Measurements from ENCODE around the gene JAG2.

Gene JAG2

DNA sequence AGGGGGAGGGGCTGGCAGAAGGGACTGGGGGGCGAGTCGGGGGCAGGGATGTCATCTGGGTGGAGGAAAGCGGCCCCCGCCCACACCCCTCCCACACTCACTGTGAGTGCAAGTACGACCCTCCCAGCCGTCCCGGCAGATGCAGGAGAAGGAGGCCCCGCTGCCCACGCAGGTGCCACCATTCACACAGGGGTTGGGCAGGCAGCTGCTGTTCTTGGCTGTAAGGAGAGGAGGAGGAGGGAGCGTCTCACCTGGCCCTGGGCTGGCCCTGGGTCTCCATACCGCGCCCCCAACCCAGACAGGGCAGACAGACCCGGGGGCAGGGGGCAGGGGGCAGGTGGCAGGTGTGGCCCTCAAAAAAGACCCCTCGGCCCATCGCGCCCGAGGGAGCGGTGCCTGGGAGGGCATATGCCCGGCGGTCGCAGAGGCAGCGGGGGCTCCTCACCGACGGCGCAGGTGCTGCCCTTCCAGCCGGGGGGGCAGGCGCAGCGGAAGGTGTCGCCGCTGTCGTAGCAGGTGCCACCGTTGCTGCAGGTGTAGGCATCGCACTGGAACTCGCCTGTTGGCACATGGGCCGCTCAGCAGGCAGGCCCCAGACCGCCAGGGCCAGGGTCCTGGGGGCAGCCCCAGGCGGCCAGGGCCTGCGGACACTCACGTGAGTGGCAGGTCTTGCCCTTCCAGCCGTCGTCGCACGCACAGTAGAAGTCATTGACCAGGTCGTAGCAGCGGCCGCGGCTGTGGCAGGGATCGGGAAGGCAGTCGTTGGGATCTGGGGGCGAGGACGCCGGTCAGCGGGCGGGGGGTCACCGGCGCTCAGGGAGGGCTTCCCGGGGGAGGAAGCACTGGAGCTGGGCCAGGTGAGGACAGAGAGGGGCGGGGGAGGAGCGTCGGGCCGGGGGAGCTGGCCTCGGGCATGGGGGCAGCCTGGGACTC lies 20.6 kb downstream of the JAG2 start:
- TF ChIP-seq, protein P1, sequence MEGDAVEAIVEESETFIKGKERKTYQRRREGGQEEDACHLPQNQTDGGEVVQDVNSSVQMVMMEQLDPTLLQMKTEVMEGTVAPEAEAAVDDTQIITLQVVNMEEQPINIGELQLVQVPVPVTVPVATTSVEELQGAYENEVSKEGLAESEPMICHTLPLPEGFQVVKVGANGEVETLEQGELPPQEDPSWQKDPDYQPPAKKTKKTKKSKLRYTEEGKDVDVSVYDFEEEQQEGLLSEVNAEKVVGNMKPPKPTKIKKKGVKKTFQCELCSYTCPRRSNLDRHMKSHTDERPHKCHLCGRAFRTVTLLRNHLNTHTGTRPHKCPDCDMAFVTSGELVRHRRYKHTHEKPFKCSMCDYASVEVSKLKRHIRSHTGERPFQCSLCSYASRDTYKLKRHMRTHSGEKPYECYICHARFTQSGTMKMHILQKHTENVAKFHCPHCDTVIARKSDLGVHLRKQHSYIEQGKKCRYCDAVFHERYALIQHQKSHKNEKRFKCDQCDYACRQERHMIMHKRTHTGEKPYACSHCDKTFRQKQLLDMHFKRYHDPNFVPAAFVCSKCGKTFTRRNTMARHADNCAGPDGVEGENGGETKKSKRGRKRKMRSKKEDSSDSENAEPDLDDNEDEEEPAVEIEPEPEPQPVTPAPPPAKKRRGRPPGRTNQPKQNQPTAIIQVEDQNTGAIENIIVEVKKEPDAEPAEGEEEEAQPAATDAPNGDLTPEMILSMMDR (conservative IDR thresholded peaks at IDR 0.05; ENCODE audit: low read depth), result no peak
- ChIA-PET CTCF (interaction anchor here (0.6 kb wide), 1 partner anchor 9 kb away, joined by 3 read pairs; no protein-coding TSS in a partner anchor), POLR2A (ENCODE audit: low non-redundant PET) (no interaction called here)
- DNase-seq (ENCODE audit: low spot score), result no peak
- H3K27ac ChIP-seq, result no peak overlapping the region

DNA sequence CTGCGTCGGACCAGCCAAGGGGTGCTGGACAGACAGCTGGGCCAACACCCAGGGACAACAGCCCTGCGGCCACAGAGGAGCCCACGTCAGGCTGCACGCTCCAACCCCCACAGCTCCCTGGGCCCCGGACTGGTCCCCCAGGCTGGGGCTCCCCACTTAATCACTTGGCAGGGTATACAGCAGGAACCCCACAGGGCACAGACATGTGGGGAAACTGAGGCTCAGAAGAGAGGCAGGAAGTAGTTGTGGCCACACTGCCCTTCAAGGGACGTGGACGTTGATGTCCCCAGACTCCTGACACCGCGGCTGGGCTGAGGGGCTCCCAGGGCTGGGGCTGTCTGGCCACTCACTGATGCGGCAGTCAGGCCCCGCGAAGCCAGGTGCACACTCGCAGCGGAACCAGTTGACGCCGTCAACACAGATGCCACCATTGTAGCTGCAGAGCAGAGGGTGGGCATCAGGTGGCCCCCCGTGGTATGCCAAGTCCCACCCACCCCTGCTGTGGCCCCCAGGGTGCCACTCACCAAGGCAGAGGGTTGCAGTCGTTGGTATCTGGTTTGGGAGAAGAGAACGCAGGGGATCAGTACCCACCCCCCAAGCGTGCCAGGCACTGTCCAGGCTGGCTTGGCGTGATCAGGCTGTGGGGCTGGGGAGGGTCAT lies 21.5 kb downstream of the JAG2 start:
- POLR2A ChIA-PET (ENCODE audit: low non-redundant PET), result no interaction called here
- CTCF ChIA-PET, result no interaction called here
- DNase-seq (ENCODE audit: low spot score), result no peak
- TF ChIP-seq, protein P1 (conservative IDR thresholded peaks at IDR 0.05; ENCODE audit: low read depth), result no peak
- no peak overlapping the region; the same call in 1 of the 2 replicates for H3K27ac ChIP-seq

DNA sequence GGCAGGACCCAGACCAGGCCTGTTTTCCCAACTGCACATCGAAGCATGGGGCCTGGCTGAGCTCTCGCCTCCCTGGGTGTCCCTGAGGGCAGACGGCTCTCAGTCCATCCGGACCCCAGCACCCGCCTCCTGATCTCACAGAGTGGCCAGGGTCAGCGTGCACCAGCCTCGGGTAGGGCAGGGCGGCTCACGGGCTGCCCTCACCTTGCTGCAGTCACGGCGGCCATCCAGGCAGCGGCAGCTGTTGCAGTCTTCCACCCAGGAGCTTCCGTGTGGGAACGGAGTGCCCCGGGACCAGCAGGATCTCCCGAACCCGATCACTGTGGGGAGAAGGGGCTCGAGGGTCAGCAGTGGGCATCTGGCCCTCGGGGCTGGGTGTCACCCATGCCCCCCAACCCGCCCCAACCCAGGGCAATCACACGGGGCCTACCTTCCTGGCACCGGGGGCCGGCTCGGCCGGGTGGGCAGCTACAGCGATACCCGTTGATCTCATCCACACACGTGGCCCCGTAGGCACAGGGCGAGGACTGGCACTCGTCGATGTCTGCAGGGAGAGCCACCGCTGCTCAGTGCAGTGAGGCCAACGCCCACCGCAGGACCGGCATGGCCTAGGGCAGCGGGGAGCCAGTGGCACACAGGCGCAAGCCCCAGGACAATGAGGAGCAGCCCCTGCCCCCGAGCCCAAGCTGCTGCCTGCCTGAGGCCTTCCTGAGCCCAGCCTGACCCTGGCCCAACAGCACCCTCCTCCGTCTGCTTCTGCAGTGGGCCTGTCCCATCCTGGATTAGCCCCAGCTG lies 22.2 kb downstream of the JAG2 start:
- no peak for DNase-seq (ENCODE audit: low spot score)
- POLR2A ChIA-PET (ENCODE audit: low non-redundant PET), result no interaction called here
- H3K27ac ChIP-seq, result no peak overlapping the region; the same call in 1 of the 2 replicates
- TF ChIP-seq, protein P1 (conservative IDR thresholded peaks at IDR 0.05; ENCODE audit: low read depth), result no peak
- CTCF ChIA-PET, result interaction anchor here (1.4 kb wide), 1 partner anchor 55 kb away, joined by 7 read pairs; no protein-coding TSS in a partner anchor

DNA sequence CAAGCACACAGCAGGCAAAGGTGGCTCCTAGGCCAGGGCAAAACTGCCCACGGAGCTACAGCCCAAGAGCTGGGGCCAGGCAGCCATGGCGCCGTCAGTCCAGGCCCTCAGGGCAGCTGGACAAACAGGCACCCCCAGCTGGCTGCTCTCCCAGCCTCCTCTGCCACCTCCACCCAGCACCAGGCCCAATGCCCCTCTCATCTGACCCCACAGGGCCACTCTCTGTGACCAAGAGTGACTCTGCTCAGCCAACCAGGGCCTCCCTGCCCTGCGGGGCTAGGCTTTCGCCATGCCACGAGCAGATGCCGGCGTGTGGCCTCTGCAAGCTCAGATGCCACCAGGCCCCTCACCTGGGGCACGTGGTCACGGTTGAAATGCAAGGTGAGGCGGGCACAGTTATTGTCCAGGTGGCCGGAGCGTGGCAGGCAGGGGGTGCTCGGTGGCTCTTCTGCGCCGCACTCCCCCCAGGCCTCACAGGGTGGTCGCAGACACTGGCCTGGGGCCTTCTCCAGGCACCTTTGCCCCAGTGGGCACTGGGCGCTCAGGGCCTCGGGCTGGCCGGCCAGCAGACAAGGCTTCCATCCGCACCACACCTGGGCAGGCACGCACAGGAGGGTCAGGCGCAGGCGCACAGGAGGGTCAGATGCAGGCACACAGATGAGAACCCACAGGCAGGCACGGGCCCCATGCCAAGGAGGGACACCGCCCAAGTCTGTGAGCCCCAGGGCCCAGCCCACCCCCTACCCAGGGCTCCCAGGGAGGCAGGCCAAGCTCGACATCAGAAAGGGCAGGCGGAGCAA lies 23.0 kb downstream of the JAG2 start:
- POLR2A ChIA-PET (ENCODE audit: low non-redundant PET), result no interaction called here
- H3K27ac ChIP-seq, result peak overlapping the region; percentile 33
- CTCF ChIA-PET, result interaction anchor here (0.6 to 1.4 kb wide), 2 partner anchors 12 to 55 kb away, joined by 4 to 7 read pairs; no protein-coding TSS in a partner anchor
- DNase-seq (ENCODE audit: low spot score), result no peak
- TF ChIP-seq, protein P1 (conservative IDR thresholded peaks at IDR 0.05; ENCODE audit: low read depth), result no peak

DNA sequence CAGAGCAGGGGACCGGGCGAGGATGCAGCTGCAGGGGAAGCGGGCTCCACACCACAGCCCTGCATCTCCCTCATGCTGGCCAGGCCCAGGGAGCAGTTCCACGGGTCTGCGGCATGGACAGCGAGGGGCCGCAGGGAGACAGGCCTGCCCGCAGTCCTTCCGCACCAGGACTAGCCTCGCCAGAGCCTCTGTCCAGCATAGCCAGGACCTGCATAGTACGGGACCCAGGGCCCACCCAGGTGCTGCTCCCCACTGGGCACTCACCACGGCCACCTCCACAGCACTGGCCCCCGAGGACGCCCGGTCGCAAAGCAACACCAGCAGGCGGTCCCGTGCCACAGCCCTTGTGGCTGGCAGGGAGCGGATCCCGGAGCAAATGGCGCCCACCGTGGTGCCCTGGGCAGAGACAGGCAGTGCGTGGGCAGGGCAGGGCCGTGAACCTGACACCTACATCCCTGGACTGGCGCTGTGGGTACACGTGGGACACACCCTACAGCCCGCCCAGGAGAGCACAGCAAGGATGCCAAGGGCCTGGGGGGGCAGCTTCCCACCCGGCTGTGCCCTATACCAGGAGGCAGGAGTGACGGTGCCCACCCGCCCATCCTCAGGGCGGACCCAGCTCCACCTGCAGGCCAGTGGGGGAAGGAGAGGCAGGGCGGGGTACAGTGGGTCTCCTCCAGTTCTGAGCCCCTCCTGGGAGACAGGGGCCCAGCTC lies 23.8 kb downstream of the JAG2 start:
- H3K27ac ChIP-seq, result peak overlapping the region; percentile 33
- DNase-seq (ENCODE audit: low spot score), result no peak
- ChIA-PET POLR2A (ENCODE audit: low non-redundant PET) (no interaction called here), CTCF (interaction anchor here (0.6 to 1.4 kb wide), 2 partner anchors 11 to 54 kb away, joined by 4 to 7 read pairs; no protein-coding TSS in a partner anchor)
- TF ChIP-seq, protein P1 (conservative IDR thresholded peaks at IDR 0.05; ENCODE audit: low read depth), result no peak

Data from RWPE1 (cell line).